Neural progenitor cell (in vitro differentiated cells): Measurements from ENCODE around the gene TUNAR.

Experiments
- EZH2 ChIP-seq: fragments of 200-600 bp; sonication (generic); IDR thresholded peaks from 2 replicates; pipeline ENCODE4 v1.6.1; 2017; ENCODE audit warnings: antibody characterized with exemption, mild to moderate bottlenecking, moderate library complexity
- EZH2phosphoT487 ChIP-seq: fragments of 200-600 bp; sonication (generic); IDR thresholded peaks from 2 replicates; pipeline ENCODE4 v1.6.1; 2017; ENCODE audit warnings: antibody characterized with exemption
- TF ChIP-seq, protein P1 (sequence below): fragments of 200-600 bp; sonication (generic); IDR thresholded peaks from 2 replicates; pipeline ENCODE4 v1.5.1; 2017; ENCODE audit warnings: antibody characterized with exemption, mild to moderate bottlenecking

DNA sequence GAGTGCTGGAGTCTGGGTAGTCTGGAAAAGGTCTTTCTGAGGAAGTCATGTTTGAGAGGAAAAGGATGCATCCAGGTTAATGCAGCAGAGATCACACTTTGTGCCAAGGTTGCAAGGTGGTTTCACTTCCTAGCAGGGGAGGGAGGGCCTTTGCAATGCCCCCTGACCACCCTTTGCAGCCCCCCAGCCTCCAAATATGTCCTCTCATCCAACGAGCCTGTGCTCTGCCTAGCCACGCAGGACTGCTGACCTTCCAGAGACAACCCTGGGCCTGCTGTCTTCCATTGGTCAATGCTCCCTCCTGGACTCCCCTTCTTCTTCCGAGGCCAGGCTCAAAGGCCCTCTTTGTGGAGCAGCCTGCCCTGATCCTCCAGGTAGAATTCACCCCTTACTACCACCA, 47.3 kb upstream of the TUNAR start:
- TF ChIP-seq, protein P1, sequence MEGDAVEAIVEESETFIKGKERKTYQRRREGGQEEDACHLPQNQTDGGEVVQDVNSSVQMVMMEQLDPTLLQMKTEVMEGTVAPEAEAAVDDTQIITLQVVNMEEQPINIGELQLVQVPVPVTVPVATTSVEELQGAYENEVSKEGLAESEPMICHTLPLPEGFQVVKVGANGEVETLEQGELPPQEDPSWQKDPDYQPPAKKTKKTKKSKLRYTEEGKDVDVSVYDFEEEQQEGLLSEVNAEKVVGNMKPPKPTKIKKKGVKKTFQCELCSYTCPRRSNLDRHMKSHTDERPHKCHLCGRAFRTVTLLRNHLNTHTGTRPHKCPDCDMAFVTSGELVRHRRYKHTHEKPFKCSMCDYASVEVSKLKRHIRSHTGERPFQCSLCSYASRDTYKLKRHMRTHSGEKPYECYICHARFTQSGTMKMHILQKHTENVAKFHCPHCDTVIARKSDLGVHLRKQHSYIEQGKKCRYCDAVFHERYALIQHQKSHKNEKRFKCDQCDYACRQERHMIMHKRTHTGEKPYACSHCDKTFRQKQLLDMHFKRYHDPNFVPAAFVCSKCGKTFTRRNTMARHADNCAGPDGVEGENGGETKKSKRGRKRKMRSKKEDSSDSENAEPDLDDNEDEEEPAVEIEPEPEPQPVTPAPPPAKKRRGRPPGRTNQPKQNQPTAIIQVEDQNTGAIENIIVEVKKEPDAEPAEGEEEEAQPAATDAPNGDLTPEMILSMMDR = no peak
- no peak for TF ChIP-seq EZH2phosphoT487
- TF ChIP-seq EZH2 = no peak
